Medulla oblongata (tissue), 1 donor: ENCODE data around the gene FBXW11.

ENCODE experiments used
- DNase-seq: peaks from one replicate; pipeline ENCODE4 v3.0.0-alpha.2; 2015; ENCODE audit errors: extremely low spot score

The FBXW11 gene

GRCh38 chr5:171842777-171843328, 163.6 kb downstream of the FBXW11 start:
- no peak for DNase-seq

GRCh38 chr5:171841984-171842776, 164.3 kb downstream of the FBXW11 start:
- no peak for DNase-seq

GRCh38 chr5:171840711-171841522, 165.5 kb downstream of the FBXW11 start:
- no peak for DNase-seq

GRCh38 chr5:171840066-171840465, 166.4 kb downstream of the FBXW11 start:
- no peak for DNase-seq

- DNase-seq = no peak
Measured at GRCh38 chr5:171839112-171839511, 167.3 kb downstream of the FBXW11 start.

- DNase-seq = no peak
Measured at GRCh38 chr5:171838066-171838465, 168.4 kb downstream of the FBXW11 start.

GRCh38 chr5:171837522-171837921, 168.9 kb downstream of the FBXW11 start:
- DNase-seq = no peak

GRCh38 chr5:171835066-171835465, 171.4 kb downstream of the FBXW11 start:
- DNase-seq = no peak

- no peak for DNase-seq
Measured at GRCh38 chr5:171834461-171834860, 172.0 kb downstream of the FBXW11 start.

- DNase-seq = no peak
Measured at GRCh38 chr5:171832775-171833174, 173.7 kb downstream of the FBXW11 start.

- DNase-seq = no peak
Measured at GRCh38 chr5:171830686-171831085, 175.8 kb downstream of the FBXW11 start.

- DNase-seq = no peak
Measured at GRCh38 chr5:171827162-171827561, 179.3 kb downstream of the FBXW11 start.

GRCh38 chr5:171826132-171826531, 180.3 kb downstream of the FBXW11 start:
- DNase-seq = no peak

- DNase-seq = no peak
Measured at GRCh38 chr5:171825051-171825450, 181.4 kb downstream of the FBXW11 start.

- DNase-seq = no peak
Measured at GRCh38 chr5:171823269-171823668, 183.2 kb downstream of the FBXW11 start.

GRCh38 chr5:171821286-171821685, 185.2 kb downstream of the FBXW11 start:
- no peak for DNase-seq

- no peak for DNase-seq
Measured at GRCh38 chr5:171820561-171820960, 185.9 kb downstream of the FBXW11 start.

- DNase-seq = no peak
Measured at GRCh38 chr5:171816666-171817065, 189.8 kb downstream of the FBXW11 start.

GRCh38 chr5:171813813-171814490, 192.5 kb downstream of the FBXW11 start:
- no peak for DNase-seq

- no peak for DNase-seq
Measured at GRCh38 chr5:171813270-171813669, 193.2 kb downstream of the FBXW11 start.
